ENCODE results near the gene NPHP4.
"Not testable (repeated sequence)": the region's sequence is repeated elsewhere in the genome, so short reads cannot be mapped to it uniquely, and the experiment has no call there.

The NPHP4 gene

DNA sequence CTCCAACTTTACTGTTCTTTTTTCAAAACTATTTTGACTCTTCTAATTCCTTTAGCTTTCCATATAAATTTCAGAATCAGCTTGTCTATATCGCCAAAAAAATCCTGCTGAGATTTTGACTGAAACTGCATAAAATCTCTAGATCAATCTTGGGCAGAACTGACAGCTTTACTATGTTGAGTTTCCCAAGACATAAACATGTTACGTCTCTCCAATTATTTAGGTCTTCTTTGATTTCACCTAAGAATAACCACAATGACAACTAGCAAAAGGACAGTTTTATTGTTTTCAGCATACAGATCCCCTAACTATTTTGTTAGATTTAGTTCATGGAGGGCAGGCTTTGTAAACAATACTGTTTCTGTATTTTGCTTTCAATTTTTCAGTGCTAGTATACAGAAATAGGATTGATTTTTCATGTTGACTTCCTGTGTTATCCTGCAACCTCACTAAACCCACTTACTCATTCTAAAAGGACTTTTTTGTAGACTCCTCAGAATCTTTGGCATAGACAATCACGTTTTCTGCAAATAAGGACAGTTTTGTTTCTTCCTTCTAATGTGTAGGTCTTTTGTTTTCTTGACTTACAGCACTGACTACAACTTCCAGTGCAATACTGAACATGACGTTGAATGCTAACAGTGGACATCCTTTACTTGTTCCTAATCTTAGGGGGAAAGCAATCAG is 63.4 kb downstream of the NPHP4 start:
- no peak for DNase-seq

DNA sequence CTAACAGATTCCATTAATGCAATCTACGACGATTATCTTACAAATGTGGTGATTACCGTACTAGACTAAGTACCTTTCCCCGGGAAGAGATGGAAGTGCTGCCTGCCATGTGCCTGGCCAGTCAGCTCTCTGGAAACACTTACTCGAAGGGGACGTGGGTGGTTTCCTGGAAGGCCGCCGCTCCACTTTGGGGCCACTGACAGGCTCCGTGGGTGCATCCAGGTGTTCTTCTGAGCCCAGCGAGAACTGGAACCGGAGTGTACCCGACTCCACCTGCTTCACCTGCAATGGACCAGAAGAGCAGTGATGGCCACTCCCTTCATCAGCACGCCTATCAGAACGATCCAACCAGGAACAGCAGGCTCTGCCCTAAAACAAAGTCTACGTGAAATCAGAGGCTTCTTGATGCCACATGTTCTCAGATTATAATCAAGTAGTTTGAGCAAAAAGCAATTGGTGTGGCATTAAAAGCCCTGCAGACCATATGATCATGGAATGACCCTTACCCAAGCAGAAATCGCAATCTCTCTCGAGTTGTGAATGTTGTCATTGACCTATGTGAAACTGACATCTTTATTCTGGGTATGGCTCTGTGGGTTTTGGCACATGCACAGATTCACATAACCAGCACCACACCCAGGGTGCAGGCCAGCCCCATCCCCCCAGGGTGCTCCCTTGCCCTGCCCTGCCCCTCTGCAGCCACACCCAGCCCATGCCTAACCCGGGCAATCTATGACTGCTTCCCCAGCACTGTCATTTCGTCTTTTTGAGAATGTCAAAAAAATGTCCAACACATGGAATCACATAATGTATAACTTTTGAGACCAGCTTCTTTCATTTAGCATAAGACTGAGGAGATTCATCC is 64.5 kb downstream of the NPHP4 start:
- no peak for DNase-seq

DNA sequence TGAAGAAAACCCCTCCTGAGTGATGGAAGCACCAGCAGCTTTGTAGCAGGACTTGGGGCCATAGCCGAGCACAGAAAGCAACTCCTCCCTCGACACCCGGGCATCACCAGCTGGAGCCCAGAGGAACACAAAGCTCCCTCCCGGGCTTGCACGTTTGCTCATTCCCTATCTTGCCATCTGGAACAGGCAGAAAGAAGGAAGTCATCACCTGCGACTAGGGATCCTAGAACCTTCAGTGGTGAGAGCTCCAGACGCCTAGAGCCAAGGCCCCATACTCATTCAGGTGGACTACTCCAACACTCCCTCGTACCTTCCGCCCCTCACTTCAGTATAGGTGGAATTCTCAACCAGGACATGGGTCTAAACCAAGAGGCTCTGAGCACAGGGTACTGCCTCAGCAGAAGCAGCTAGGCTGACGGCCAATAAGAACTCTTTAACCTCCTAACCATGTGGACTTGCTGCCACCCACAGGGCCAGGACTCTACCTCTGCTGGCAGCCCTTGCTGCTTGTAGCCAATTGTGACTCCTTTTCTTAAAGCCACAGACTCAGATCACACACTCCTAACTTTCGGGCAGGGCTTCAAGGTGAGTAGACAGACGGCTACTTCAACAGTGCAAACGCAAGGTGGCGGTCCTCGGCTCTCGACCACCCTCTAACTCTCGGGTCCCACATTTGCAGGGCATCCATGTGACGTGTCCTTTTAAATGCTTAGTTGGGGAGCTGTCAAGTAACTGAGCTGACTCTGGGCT is 65.4 kb downstream of the NPHP4 start:
- no peak for DNase-seq

DNA sequence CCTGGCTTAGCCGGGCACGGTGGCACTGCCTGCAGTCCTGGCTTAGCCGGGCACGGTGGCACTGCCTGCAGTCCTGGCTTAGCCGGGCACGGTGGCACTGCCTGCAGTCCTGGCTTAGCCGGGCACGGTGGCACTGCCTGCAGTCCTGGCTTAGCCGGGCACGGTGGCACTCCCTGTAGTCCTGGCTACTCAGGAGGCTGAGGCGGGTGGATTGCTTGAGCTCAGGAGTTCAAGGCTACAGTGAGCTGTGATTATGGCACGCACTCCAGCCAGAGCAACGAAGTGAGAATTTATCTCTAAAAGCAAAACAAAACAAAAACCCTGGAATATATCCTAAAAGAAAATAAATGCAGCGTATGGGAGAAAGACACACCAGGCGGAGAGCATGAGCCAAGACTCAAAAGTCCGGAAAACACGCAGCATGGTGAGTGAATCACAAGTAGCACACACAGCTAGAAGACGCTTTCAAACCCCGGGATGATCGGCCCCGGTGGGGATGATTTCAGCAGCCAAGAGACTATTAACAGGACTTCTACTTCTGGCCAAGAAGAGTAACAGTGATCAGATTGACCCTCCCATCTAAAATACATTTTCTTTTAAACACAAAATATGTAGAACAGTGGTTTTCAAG is 69.4 kb downstream of the NPHP4 start:
- DNase-seq, result not testable (repeated sequence)

DNA sequence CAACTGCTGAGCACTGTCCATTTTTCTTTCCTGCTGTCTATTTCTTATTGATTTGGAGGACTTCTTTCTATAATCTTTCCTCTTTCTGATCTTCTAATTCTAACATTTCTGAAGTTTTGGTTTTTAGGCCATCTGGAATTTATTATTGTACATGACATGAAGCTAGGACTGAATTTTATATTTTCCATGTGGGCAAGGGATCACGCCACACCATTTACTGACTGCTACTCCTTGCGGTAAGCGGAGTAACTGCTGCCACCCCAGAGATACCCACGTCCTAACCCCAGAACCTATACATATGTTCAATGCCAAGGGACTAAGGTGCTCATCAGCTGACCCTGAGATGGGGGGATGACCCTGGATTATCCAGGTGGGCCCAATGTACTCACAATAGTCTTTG is 70.6 kb downstream of the NPHP4 start:
- DNase-seq, result no peak

DNA sequence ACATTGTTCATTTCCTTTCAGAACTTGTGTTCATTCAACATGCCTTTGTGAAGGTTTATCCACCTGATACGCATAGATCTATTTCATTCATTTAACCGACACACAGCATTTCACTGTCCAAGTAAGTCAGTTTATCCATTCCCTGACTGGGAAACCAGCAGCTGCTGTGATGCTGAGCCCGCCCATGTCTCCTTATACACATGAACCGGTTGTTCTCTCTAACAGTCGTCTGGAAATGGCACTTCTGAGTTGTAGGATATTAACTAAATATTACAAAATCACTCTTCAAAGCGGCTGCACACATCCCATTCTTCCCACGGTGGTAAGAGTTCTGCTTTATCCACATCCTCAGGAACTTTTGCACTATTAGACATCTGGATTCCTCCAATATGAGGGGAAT is 71.1 kb downstream of the NPHP4 start:
- no peak for DNase-seq

DNA sequence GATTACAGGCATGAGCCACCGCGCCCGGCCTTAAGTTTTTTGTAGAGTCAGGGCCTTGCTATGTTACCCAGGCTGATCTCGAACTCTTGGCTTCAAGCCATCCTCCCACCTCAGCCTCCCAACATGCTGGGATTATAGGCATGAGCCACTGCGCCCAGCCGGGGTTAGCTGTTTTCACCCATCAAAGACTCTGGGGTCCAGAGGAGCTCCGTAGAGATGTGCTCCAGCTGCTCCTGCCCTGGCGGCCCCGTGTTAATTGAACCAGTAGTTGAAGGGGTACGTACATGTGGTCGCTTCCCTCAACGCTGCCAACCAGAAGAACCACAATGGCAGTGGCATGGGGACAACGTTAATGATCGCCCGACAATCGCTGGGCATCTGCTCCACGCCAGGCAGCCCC is 72.0 kb downstream of the NPHP4 start:
- DNase-seq, result no peak

DNA sequence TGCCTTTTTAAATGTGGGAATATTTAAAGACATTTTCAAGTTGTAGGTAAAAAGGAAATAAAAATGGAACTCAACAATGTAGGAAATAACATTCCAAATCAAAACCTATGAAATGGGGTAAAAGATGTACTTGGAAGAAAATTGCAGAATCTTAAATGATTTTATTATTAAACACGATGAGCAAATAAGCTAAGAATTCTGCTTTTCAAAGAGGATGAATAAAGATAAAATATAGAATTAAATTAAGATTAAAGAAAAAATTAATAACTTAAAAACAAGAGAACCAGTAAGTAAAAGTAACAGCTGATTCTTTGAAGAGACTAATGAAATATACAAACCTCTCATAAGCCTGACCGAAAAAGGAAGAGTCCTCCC is 74.0 kb downstream of the NPHP4 start:
- DNase-seq, result no peak

DNA sequence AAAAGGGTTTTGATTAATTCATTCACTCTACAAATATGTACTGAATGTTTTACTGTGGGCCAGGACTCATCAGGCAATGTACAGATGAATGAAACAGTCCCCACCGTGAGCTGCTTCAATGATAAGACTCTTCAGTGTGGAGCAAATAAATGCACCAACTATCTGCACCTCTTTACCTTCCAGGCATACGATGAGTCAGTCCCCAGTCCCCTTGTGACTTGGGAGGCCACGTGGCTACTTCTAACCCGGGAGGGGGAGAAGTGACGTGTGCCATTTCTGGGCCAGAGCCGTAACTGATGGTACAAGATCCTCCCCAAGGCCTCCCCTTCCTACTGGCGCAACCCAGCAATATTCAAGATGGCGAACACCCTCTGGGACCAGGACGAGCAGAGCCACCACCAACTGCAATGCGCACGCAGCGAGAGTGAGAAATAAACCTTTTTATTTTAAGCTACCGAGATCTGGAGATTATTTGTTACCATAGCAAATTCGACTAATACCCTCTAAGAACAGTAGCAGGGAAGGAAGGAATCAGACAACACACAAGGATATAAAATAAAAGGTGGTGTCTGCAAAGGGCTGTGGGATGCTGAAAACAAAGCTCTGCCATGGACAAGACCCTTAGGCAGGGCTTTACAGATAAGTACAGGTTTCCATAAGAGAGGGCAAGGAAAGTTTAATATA is 74.5 kb downstream of the NPHP4 start:
- no peak for DNase-seq

DNA sequence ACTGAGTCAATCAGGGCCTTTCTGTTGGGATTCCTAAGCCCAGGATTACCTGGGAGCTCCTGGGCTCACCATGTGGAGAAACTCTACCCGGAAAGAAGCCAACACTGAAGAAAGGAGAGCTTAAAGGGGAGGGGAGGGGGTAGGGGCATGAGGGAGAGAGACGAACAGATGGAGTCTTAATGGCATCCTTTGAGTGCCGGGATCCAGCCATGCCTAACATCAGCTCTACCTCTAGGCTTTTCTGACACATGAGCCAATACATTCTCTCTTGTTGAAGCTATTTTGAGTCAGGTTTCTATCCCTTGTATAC is 75.0 kb downstream of the NPHP4 start:
- peak; percentile 4 for DNase-seq

DNA sequence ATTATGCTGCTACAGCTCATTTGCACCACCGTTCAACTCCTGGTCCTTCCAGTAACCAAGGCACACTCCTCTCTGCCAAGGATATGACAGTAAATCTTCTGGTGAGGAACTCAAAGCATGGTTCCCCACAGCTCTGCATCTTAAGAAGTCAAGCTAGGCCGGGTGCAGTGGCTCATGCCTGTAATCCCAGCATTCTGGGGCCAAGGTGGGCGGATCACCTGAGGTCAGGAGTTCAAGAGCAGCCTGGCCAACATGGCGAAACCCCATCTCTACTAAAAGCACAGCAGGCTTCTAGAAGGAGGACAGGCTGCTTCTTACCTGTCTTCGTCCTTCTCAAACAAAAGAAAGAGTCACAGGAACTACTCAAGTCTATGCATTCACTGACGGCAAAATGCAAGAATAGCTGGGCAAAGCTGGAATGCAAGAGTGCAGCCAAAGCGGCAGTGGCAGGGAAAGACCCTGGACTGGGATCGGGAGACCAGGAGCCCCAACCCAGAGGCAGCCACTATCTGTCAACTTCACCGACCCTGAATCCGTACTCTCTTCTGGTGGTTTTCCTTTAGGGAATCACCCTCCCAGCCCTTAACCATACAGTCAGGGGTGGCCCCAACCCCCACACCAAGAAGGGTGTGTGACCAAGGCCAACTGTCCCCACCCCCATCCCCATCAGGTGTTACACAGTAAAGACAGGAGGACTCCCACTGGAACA is 75.5 kb downstream of the NPHP4 start:
- DNase-seq, result peak; percentile 22

DNA sequence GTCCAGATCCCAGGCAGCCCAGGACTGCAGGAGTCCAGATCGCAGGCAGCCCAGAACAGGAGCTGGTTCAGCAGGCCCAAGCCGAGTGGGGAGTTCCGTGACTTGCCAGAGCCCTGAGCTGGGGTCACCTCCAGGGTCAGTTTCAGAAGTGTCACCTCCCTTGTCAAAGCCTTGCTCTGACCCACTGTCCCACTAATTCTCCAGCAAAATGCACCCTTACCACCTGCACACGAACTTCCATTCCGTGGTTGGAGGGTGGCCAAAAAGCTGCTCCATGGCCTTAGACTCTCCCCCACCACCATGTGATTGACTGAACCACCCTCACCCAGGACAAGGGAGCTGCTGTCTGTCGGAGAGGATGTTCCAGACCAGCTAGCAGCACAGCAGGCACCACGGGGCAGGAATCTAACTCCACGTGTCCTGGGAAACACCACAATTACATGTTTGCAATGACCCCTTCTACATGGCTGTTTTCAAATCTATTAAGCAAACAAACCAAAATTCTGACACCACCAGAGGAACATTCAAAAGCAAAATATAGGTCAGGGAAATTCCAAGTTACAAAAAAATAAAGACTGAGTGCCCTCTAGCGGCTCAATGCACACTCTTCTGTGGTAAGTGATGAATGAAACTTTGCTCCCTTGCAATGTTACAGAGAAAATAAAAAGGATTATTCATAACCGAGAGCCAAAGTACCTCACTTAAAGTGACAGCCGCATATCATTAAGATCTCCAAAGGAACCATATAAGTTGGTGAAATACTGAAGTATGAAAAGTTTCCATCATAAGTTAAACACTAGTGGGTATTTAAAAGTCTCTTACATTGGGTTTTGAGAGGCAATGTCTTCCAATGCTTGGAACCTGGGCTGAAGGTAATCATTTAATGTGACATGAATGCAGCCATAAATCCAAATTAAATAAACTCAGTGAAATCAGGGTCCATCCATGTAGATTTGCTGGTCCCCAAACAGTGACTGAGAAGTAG is 76.3 kb downstream of the NPHP4 start:
- peak; percentile 31 for DNase-seq

DNA sequence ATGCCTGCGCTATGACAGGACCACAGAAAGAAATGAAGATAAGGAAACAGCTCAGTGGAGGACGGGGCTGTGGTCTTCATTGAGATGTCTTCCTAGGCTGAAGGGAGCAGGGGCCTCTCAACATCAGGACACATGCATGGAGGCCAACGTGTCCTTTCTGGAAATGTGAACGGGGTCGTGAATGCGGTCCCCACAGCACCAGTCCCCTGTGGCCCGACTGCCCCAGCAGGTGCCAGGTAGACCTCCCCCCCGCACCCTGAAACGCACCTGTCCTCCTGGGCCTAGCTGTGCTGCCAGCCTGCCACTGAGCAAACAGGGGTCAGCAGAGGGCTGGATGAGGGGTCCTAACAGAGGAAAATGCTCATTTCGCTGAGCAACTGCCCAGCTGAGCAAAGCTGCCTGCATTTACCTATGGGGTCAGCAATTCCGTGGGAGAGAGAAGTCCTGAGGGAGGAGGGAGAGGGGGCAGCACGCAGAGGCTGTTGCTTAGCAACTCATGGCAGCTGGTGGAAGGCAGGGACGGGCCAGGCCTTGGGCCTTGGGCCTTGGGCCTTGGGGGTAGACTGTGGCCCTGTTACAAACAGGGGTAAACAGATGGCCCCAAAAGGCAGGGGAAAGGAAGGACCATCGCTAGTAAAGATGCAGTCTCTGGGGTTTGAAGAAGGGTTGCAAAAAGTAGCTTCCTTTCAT is 77.4 kb downstream of the NPHP4 start:
- DNase-seq, result peak; percentile 10

DNA sequence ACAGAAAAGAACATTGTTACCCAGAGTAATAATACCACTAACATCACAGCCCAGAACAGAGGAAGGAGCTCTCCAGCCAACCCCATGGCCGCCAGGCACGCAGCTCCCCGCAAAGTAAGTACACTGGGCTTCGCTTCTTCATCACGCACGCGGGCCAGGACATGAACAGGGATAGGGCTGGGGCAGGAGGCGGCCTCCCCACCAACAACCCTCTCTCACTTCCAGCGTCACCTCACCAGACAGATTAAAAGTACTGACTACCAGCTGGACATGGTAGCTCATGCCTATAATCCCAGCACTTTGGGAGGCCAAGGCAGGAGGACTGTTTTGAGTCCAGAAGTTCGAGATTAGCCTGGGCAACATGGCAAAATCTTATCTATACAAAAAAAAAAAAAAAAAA is 78.3 kb downstream of the NPHP4 start:
- no peak for DNase-seq

DNA sequence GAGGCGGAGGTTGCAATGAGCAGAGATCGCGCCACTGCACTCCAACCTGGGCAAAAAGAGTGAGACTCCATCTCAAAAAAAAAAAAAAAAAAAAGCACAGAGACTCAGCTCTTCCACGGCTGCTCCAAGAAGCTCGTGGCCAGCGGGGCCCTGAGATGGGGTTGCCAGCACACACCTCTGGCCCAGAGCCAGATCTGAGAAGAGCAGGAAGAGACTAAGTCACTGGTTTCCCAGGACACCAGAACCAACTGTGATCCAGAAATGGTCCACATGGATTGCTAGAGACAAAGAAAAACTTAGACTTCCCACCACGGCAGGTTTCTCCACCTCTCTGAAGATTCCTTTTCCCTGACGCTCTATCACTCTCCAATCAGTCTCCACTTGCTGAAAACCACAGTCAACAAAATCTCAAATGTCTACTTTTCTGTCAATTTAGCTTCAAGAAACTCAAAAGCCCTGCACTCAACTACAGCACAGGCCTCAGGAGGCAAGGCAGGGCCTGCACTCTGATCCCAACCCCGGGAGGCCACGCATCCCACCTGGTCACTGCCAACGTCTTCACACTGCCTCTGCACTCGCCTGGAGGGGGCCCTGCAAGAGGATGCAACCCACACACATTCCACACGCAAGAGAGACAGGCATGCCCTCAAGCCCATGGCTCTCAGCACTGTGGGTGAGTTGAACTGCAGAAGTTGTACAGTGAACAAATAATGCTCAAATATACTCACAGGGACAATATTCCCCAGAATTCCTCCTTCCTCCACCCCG is 79.0 kb downstream of the NPHP4 start:
- DNase-seq, result no peak

DNA sequence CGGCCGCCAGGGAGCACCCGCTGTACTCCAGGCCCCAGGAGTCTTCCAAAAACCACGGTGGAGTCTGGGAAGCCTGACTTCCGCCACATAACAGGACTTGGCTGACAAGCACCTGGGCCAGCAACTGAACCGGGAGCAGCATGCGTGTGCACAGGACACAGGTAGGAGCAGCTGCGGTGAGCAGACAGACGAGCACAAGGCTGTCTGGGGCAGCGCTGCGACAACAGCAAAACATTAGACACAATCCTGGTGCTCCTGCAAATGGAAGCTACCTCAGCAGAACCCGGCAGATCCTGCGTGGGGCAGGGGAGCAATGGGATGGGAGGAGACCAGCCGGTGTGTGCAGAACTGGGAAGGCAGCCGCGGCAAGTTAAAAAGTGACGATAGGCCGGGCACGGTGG is 80.4 kb downstream of the NPHP4 start:
- DNase-seq, result no peak

DNA sequence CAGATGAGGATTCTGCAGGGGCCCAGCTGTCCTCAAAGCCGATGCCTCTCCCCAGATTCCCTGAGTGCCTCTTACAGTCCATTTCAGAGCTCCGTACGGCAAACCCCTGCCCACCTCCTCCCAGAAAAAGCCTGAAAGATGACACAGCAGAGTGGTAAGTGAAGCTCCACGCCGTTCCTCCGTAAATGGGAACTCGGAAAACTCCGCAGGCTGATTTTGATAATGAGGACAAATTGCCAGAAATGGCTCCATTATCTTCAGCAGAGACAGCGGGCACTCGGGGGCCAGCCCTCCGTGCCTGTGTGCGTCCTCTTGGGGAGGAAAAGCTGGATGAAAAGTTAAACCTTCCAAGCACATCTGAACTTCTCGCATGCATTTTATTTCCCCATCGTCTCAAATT is 81.1 kb downstream of the NPHP4 start:
- no peak for DNase-seq

DNA sequence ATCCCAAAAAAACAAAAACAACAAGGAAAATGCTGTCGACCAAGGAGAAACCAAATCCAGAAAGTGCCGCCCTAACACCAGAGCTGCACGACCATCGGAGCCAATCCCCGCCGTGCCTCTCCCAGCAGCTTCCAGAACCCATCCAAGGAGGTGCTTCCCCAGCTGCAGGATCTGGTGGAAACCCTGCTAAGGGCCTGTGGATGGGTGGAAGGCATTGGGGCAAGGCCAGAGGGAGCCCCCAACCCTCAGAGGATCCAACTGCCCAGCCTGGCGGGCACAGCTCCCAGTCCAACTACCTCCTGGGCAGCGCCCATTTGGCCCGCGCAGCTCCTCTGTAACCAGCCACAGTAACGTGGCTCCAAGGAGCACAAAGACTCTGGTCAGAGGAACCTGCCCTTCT is 81.6 kb downstream of the NPHP4 start:
- DNase-seq, result no peak

DNA sequence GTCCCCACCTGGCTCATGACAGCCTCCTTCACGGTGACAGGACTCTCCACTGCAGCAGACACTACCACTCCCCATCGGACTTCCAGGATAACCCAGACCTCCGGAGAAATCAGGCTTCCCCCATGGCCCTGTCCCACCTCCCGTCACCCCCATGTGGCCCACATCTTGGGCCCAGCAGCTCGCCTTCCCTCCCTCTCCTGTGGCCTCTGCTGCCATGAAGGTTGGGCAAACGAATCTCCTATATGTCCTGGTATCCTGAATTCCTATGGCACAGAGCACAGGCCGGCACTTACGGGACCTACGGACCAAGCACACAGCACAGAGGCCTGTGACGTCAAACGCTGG is 82.0 kb downstream of the NPHP4 start:
- peak; percentile 5 for DNase-seq

All from left hindlimb (tissue), 1 donor.